PC-3 (cell line): ENCODE measurements around the gene TIGD6. TPM values are rescaled to one million over a fixed set of nuclear protein-coding genes. Genes with fewer than 3 reads are reported as not detected.
A peak's percentile ranks its signal among the peaks of the same experiment; 100 is the strongest.

ENCODE experiments used
- ATAC-seq: fragments of 200-7000 bp; cut with Tn5 transposase; 2 replicates; pipeline ENCODE4 v1.9.1; 2020; ENCODE audit warnings: mild to moderate bottlenecking, moderate library complexity
- BruUV-seq: library from RNA; stranded (reverse); fragments of 400-500 nt; replicated peaks from 2 replicates; lab custom pipeline; 2021; lab: Mats Ljungman, UMichigan
- CTCF ChIA-PET: fragments of 300-600 bp; sonication (Branson Sonifier 250); formaldehyde crosslinking; loops from one replicate; lab custom pipeline; 2022; ENCODE audit warnings: antibody characterized with exemption; lab: Charles Lee
- POLR2A ChIA-PET: fragments of 300-600 bp; sonication (Branson Sonifier 250); formaldehyde crosslinking; loops from one replicate; lab custom pipeline; 2022; ENCODE audit warnings: antibody characterized with exemption; ENCODE audit not compliant: unreplicated experiment; lab: Charles Lee
- DNase-seq: peaks from one replicate; pipeline ENCODE4 v3.0.0-alpha.2; 2015
- H2AFZ ChIP-seq: fragments of 300-600 bp; sonication (generic); 2 replicates; pipeline ENCODE4 v1.6.0; 2016; ENCODE audit warnings: antibody characterized with exemption, low read length
- H3F3A ChIP-seq: fragments of 300-600 bp; sonication (generic); one replicate; pipeline ENCODE4 v1.6.0; 2017; ENCODE audit warnings: antibody characterized with exemption, low read length, control low read depth, mild to moderate bottlenecking; ENCODE audit not compliant: unreplicated experiment
- H3K27ac ChIP-seq: fragments of 300-600 bp; sonication (generic); 2 replicates; pipeline ENCODE4 v1.5.1; 2016; ENCODE audit warnings: mild to moderate bottlenecking, low read length
- H3K27me3 ChIP-seq: fragments of 300-600 bp; sonication (generic); 2 replicates; pipeline ENCODE4 v1.6.1; 2016; ENCODE audit warnings: low read length, mixed read lengths
- H3K36me3 ChIP-seq: fragments of 300-600 bp; sonication (generic); 2 replicates; pipeline ENCODE4 v1.6.1; 2016; ENCODE audit warnings: low read depth, mixed run types, low read length, mixed read lengths
- H3K4me1 ChIP-seq: fragments of 300-600 bp; sonication (generic); 2 replicates; pipeline ENCODE4 v1.5.1; 2016; ENCODE audit warnings: low read length; ENCODE audit not compliant: insufficient read depth
- H3K4me2 ChIP-seq: fragments of 300-600 bp; sonication (generic); 2 replicates; pipeline ENCODE4 v1.6.0; 2016; ENCODE audit warnings: low read length
- H3K4me3 ChIP-seq: fragments of 300-600 bp; sonication (generic); 2 replicates; pipeline ENCODE4 v1.5.1; 2016; ENCODE audit warnings: mild to moderate bottlenecking, low read length, mixed read lengths
- H3K79me2 ChIP-seq: fragments of 300-600 bp; sonication (generic); 2 replicates; pipeline ENCODE4 v1.6.1; 2017; ENCODE audit warnings: low read length, mixed read lengths
- H3K9ac ChIP-seq: fragments of 300-600 bp; sonication (generic); 2 replicates; pipeline ENCODE4 v1.6.0; 2016; ENCODE audit warnings: mild to moderate bottlenecking, low read length
- H3K9me2 ChIP-seq: fragments of 300-600 bp; sonication (generic); replicated peaks from 2 replicates; pipeline ENCODE4 v1.6.1; 2016; ENCODE audit warnings: mixed run types, low read length, mixed read lengths
- H3K9me3 ChIP-seq: fragments of 300-600 bp; sonication (generic); 2 replicates; pipeline ENCODE4 v1.6.1; 2016; ENCODE audit warnings: low read length, mixed read lengths
- H4K20me1 ChIP-seq: fragments of 300-600 bp; sonication (generic); 2 replicates; pipeline ENCODE4 v1.6.1; 2016; ENCODE audit warnings: low read length, mixed read lengths
- EZH2 ChIP-seq: fragments of 300-600 bp; sonication (generic); IDR thresholded peaks from one replicate; pipeline ENCODE4 v1.6.1; 2017; ENCODE audit warnings: antibody characterized with exemption, mild to moderate bottlenecking, low read length; ENCODE audit not compliant: unreplicated experiment
- EZH2phosphoT487 ChIP-seq: fragments of 300-600 bp; sonication (generic); IDR thresholded peaks from 2 replicates; pipeline ENCODE4 v1.6.1; 2018; ENCODE audit warnings: mild to moderate bottlenecking, antibody characterized with exemption, low read length, borderline replicate concordance
- intact Hi-C: fragments of 100-400 bp; cut with micrococcal nuclease; formaldehyde crosslinking; loops from 2 replicates; pipeline ENCODE4 v1.9.0; 2023
- total RNA-seq: library from RNA; depleted of rRNA; stranded (reverse); fragments of >200 nt; gene quantifications from 2 replicates; pipeline ENCODE4 v1.2.3, GENCODE V29; 2014
- TF ChIP-seq, protein P1 (sequence below): fragments of 300-600 bp; sonication (generic); conservative IDR thresholded peaks from 2 replicates; pipeline ENCODE4 v1.5.1; 2017; ENCODE audit warnings: antibody characterized with exemption, low read depth, mild to moderate bottlenecking, low read length

The TIGD6 gene
- total RNA-seq, 1 experiment from 2014 or later: 3.8 TPM

- intact Hi-C loops: loop anchor here (1.0 kb wide), 3 partner anchors 28 to 125 kb away; no protein-coding TSS in a partner anchor
- no peaks in the 10 kb centered on the region for H3K36me3 ChIP-seq
- no peak overlapping the region for H3K4me3 ChIP-seq
- DNase-seq (peak; percentile 84), ATAC-seq (peak; percentile 28)
- no peaks in the 10 kb centered on the region for H3K9me3 ChIP-seq
- peaks cover 23% of the 10 kb centered on the region for H3K4me1 ChIP-seq
- H3K9ac ChIP-seq: no peak overlapping the region
- no peaks in the 10 kb centered on the region for H3F3A ChIP-seq
- H3K27ac ChIP-seq: no peak overlapping the region
- POLR2A ChIA-PET: interaction anchor here (0.6 kb wide), 1 partner anchor 128 kb away, joined by 3 read pairs; no protein-coding TSS in a partner anchor
- TF ChIP-seq EZH2: no peak
- TF ChIP-seq, protein P1, sequence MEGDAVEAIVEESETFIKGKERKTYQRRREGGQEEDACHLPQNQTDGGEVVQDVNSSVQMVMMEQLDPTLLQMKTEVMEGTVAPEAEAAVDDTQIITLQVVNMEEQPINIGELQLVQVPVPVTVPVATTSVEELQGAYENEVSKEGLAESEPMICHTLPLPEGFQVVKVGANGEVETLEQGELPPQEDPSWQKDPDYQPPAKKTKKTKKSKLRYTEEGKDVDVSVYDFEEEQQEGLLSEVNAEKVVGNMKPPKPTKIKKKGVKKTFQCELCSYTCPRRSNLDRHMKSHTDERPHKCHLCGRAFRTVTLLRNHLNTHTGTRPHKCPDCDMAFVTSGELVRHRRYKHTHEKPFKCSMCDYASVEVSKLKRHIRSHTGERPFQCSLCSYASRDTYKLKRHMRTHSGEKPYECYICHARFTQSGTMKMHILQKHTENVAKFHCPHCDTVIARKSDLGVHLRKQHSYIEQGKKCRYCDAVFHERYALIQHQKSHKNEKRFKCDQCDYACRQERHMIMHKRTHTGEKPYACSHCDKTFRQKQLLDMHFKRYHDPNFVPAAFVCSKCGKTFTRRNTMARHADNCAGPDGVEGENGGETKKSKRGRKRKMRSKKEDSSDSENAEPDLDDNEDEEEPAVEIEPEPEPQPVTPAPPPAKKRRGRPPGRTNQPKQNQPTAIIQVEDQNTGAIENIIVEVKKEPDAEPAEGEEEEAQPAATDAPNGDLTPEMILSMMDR: peak; percentile 96
- H3K4me2 ChIP-seq: peak overlapping the region; percentile 92
- no peaks in the 10 kb centered on the region for H3K9me2 ChIP-seq
- CTCF ChIA-PET: interaction anchor here (0.6 to 4.6 kb wide), 11 partner anchors 23 to 340 kb away, joined by 3 to 36 read pairs (median 10); no protein-coding TSS in a partner anchor
- no peaks in the 10 kb centered on the region for H4K20me1 ChIP-seq
- BruUV-seq: no TSS peak
- peaks cover 6% of the 10 kb centered on the region; the same call in 1 of the 2 replicates for H3K79me2 ChIP-seq
- H3K27me3 ChIP-seq: no peaks in the 10 kb centered on the region
- no peak overlapping the region for H2AFZ ChIP-seq
Measured at GRCh38 chr5:149961957-149962409, 38.5 kb downstream of the TIGD6 start.

DNA sequence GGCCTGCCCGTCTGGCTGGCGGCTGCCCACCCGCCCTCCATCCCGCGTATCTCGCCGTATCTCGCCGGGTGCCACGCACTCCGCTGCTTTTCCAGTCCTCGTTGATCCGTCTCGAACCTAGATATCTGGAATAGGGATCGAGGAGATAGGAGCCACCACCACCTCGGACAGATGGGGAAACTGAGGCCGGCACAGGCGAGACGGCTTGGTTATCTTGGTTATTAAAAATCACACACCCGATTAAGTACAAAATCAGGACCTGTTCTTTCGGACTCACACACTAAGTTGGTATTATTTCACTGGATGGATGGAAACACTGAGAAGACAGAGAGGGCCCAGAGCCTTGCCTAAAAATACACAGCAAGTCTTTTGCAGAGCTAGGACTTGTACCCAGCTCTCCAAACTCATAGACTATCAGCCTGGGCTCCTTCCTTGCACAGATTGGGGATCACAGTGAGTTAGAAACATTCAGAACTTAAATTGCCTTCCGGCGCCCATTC lies 39.2 kb downstream of the TIGD6 start:
- Histone ChIP-seq H3K4me3 (peak overlapping the region; percentile 78), H3K36me3 (no peaks in the 10 kb centered on the region), H3K9me3 (no peaks in the 10 kb centered on the region), H2AFZ (peak overlapping the region; percentile 81), H3K9me2 (no peaks in the 10 kb centered on the region), H3K27me3 (no peaks in the 10 kb centered on the region), H3K4me2 (peak overlapping the region; percentile 92), H3K9ac (peak overlapping the region; percentile 68), H3F3A (no peaks in the 10 kb centered on the region), H3K79me2 (peaks cover 6% of the 10 kb centered on the region; the same call in 1 of the 2 replicates), H3K4me1 (peaks cover 30% of the 10 kb centered on the region), H4K20me1 (no peaks in the 10 kb centered on the region), H3K27ac (no peak overlapping the region)
- ATAC-seq (peak; percentile 3; the same call in 1 of the 2 replicates), DNase-seq (peak; percentile 20)
- BruUV-seq: TSS peak; percentile 68
- intact Hi-C loops: no loop called here
- TF ChIP-seq EZH2phosphoT487 (no peak), EZH2 (no peak)
- TF ChIP-seq, protein P1: no peak
- POLR2A ChIA-PET: no interaction called here
- CTCF ChIA-PET: interaction anchor here (0.6 to 4.6 kb wide), 7 partner anchors 28 to 127 kb away, joined by 4 to 36 read pairs (median 10); no protein-coding TSS in a partner anchor
